Esophagus muscularis mucosa (tissue), 4 donors: ENCODE results near the gene SPTBN1. TPM values are rescaled to one million over a fixed set of nuclear protein-coding genes. Genes with fewer than 3 reads are reported as not detected.

Source experiments
- DNase-seq: peaks from one replicate; pipeline ENCODE4 v3.0.0-alpha.2; 2017; ENCODE audit errors: extremely low spot score
- H3K27ac ChIP-seq, 4 donors: fragments of 200-600 bp; sonication (generic); replicated peaks in 1 of 4; 1 replicate in 3 of 4; 2 replicates in 1 of 4; pipeline ENCODE4 v1.5.1; 2016 to 2019; ENCODE audit warnings: mild to moderate bottlenecking in 1 of 4
- H3K27me3 ChIP-seq, 4 donors: fragments of 200-600 bp; sonication (generic); one replicate each; pipeline versions ENCODE4 v1.5.1 to v1.6.0; 2016 to 2019
- H3K36me3 ChIP-seq, 4 donors: fragments of 200-600 bp; sonication (generic); one replicate each; pipeline ENCODE4 v1.5.1; 2016 to 2019
- H3K4me1 ChIP-seq, 4 donors: fragments of 200-600 bp; sonication (generic); one replicate each; pipeline ENCODE4 v1.5.1; 2016 to 2019
- H3K4me3 ChIP-seq, 4 donors: fragments of 200-600 bp; sonication (generic); 1 replicate in 2 of 4; 2 replicates in 2 of 4; pipeline ENCODE4 v1.5.1; 2016 to 2019; ENCODE audit warnings: mild to moderate bottlenecking in 4 of 4, moderate library complexity in 1 of 4
- H3K9me3 ChIP-seq, 4 donors: fragments of 200-600 bp; sonication (generic); 1 replicate in 3 of 4; 2 replicates in 1 of 4; pipeline ENCODE4 v1.5.1; 2016 to 2019
- CTCF ChIP-seq, 3 experiments: fragments of 200-600 bp in 2 of 3; fragments of 450-650 bp in 1 of 3; sonication (generic) in 2 of 3; IDR thresholded peaks; one replicate each; pipeline ENCODE4 v1.5.1; 2017 to 2019; ENCODE audit warnings: antibody characterized with exemption in 3 of 3, mild to moderate bottlenecking in 2 of 3, moderate library complexity in 1 of 3
- EP300 ChIP-seq: sonication (generic); formaldehyde crosslinking; IDR thresholded peaks from one replicate; pipeline ENCODE4 v1.6.1; 2017; ENCODE audit warnings: antibody characterized with exemption
- POLR2A ChIP-seq: fragments of 450-650 bp; IDR thresholded peaks from one replicate; pipeline ENCODE4 v1.6.1; 2017; ENCODE audit warnings: antibody characterized with exemption, moderate library complexity, mild to moderate bottlenecking, low read depth
- POLR2AphosphoS5 ChIP-seq, 2 donors: sonication (generic); formaldehyde crosslinking; IDR thresholded peaks; one replicate each; pipeline ENCODE4 v1.6.1; 2017; ENCODE audit warnings: antibody characterized with exemption in 2 of 2
- WGBS: methylation state at CpG from one replicate; pipeline ENCODE4 v1.1.5; 2018; 5-methylcytosine and 5-hydroxymethylcytosine counted together
- intact Hi-C: fragments of 100-400 bp; cut with DNase I; formaldehyde crosslinking; loops from one replicate; pipeline ENCODE4 v1.15.1; 2023
- total RNA-seq, 4 donors: library from RNA; depleted of rRNA; stranded (reverse); fragments of >200 nt; gene quantifications; one replicate each; pipeline versions ENCODE4 v1.1.0 to v1.2.1, GENCODE V29; 2016

SPTBN1 gene
- total RNA-seq, 4 donors from 2014 or later, result 465 to 600 (median 547) TPM

- 4% methylated on average over 4 of the region's 4 CpGs for WGBS
- Histone ChIP-seq H3K36me3 (peaks cover 0 to 3% (median 0%) of the 10 kb centered on the region in 4 donors), H3K4me1 (peaks cover 91 to 96% (median 94%) of the 10 kb centered on the region in 4 donors), H3K4me3 (no peak overlapping the region), H3K27me3 (no peaks in the 10 kb centered on the region), H3K27ac (peak overlapping the region; percentile 19 to 61 (median 54)), H3K9me3 (no peaks in the 10 kb centered on the region)
- intact Hi-C loops, result no loop called here
- DNase-seq, result no peak
- no peak for TF ChIP-seq EP300
Measured at GRCh38 chr2:54572262-54572635, 116.1 kb downstream of the SPTBN1 start.

GRCh38 chr2:54572636-54573536, 116.8 kb downstream of the SPTBN1 start:
- no peak for TF ChIP-seq EP300
- TF ChIP-seq CTCF (IDR thresholded peaks at IDR 0.05), result no peak
- TF ChIP-seq POLR2A, result no peak
- TF ChIP-seq POLR2AphosphoS5 (IDR thresholded peaks at IDR 0.05), result no peak
- Histone ChIP-seq H3K4me3 (no peak overlapping the region), H3K27ac (peak overlapping the region; percentile 19 to 61 (median 54)), H3K9me3 (no peaks in the 10 kb centered on the region), H3K36me3 (peaks cover 0 to 3% (median 0%) of the 10 kb centered on the region in 4 donors), H3K4me1 (peaks cover 92 to 97% (median 96%) of the 10 kb centered on the region in 4 donors), H3K27me3 (no peaks in the 10 kb centered on the region)
- DNase-seq, result no peak
- 67% methylated on average over 9 of the region's 9 CpGs for WGBS
- intact Hi-C loops, result no loop called here

- intact Hi-C loops, result no loop called here
- H3K4me3 ChIP-seq, result no peak overlapping the region
- WGBS, result 68% methylated on average over 5 of the region's 5 CpGs
- no peak for DNase-seq
- H3K9me3 ChIP-seq, result no peaks in the 10 kb centered on the region
- H3K36me3 ChIP-seq, result peaks cover 0 to 3% (median 0%) of the 10 kb centered on the region in 4 donors
- H3K27ac ChIP-seq, result peak overlapping the region; percentile 19 to 61 (median 52)
- H3K27me3 ChIP-seq, result no peaks in the 10 kb centered on the region
- peaks cover 94 to 100% (median 98%) of the 10 kb centered on the region in 4 donors for H3K4me1 ChIP-seq
- TF ChIP-seq CTCF (IDR thresholded peaks at IDR 0.05), result no peak
- TF ChIP-seq POLR2AphosphoS5 (IDR thresholded peaks at IDR 0.05), result no peak
- TF ChIP-seq EP300, result no peak
- no peak for TF ChIP-seq POLR2A
Measured at GRCh38 chr2:54573537-54573919, 117.4 kb downstream of the SPTBN1 start.

- peak overlapping the region in 3 of 4 donors; percentile 19 to 61 (median 59) for H3K27ac ChIP-seq
- peaks cover 94 to 100% (median 98%) of the 10 kb centered on the region in 4 donors for H3K4me1 ChIP-seq
Measured at GRCh38 chr2:54574107-54574859, 118.2 kb downstream of the SPTBN1 start.

More at GRCh38 chr2:54574107-54574859, 118.2 kb downstream of the SPTBN1 start:
- H3K27me3 ChIP-seq, result no peaks in the 10 kb centered on the region
- no peak overlapping the region for H3K4me3 ChIP-seq
- H3K9me3 ChIP-seq, result no peaks in the 10 kb centered on the region
- TF ChIP-seq CTCF (IDR thresholded peaks at IDR 0.05) (no peak), POLR2A (no peak), EP300 (no peak), POLR2AphosphoS5 (IDR thresholded peaks at IDR 0.05) (peak; percentile 37 to 49)
- no peak for DNase-seq
- intact Hi-C loops, result no loop called here
- H3K36me3 ChIP-seq, result peaks cover 0 to 6% (median 0%) of the 10 kb centered on the region in 4 donors
- 70% methylated on average over 9 of the region's 9 CpGs for WGBS
